SU-DHL-6 (cell line): ENCODE data around the gene COX7B.

Source experiments
- H2AFZ ChIP-seq: fragments of 200-600 bp; sonication (generic); 2 replicates; pipeline ENCODE4 v1.6.1; 2014; ENCODE audit warnings: low read depth, mild to moderate bottlenecking, moderate library complexity, mixed read lengths, antibody characterized with exemption, low read length; ENCODE audit not compliant: severe bottlenecking
- H3F3A ChIP-seq: fragments of 200-600 bp; shearing (Covaris generic); 2 replicates; pipeline ENCODE4 v1.6.0; 2016; ENCODE audit warnings: antibody characterized with exemption, mild to moderate bottlenecking; ENCODE audit not compliant: insufficient read depth
- H3K27ac ChIP-seq: fragments of 200-600 bp; sonication (generic); 2 replicates; pipeline ENCODE4 v1.5.1; 2016; ENCODE audit warnings: low read depth, mild to moderate bottlenecking, low read length, moderate library complexity, mixed read lengths
- H3K27me3 ChIP-seq: fragments of 200-600 bp; sonication (generic), shearing (Covaris generic); 2 replicates; pipeline ENCODE4 v1.6.0; 2014; ENCODE audit warnings: mild to moderate bottlenecking, low read length
- H3K36me3 ChIP-seq: fragments of 200-600 bp; sonication (generic); 2 replicates; pipeline ENCODE4 v1.6.1; 2014; ENCODE audit warnings: mild to moderate bottlenecking, low read length, mixed read lengths
- H3K4me2 ChIP-seq: fragments of 300-600, 200-600 bp; shearing (Covaris generic), sonication (generic); 2 replicates; pipeline ENCODE4 v1.6.0; 2014; ENCODE audit warnings: low read length, low read depth, mild to moderate bottlenecking; ENCODE audit not compliant: poor library complexity, severe bottlenecking
- H3K4me3 ChIP-seq: fragments of 200-600 bp; sonication (generic); 2 replicates; pipeline ENCODE4 v1.5.1; 2014; ENCODE audit warnings: antibody characterized with exemption, low read length, mild to moderate bottlenecking, mixed read lengths; ENCODE audit not compliant: insufficient read depth, poor library complexity, severe bottlenecking
- H3K79me2 ChIP-seq: fragments of 200-600 bp; sonication (generic); 2 replicates; pipeline ENCODE4 v1.6.1; 2014; ENCODE audit warnings: mild to moderate bottlenecking, low read length, moderate library complexity; ENCODE audit not compliant: insufficient read depth
- H3K9ac ChIP-seq: fragments of 200-600 bp; sonication (generic); 2 replicates; pipeline ENCODE4 v1.7.0; 2014; ENCODE audit warnings: mild to moderate bottlenecking, low read length
- H3K9me2 ChIP-seq: fragments of 200-600 bp; sonication (generic); replicated peaks from 2 replicates; pipeline ENCODE4 v1.6.1; 2014; ENCODE audit warnings: low read length; ENCODE audit not compliant: insufficient read depth
- H3K9me3 ChIP-seq: fragments of 200-600 bp; sonication (generic); 2 replicates; pipeline ENCODE4 v1.6.1; 2014; ENCODE audit warnings: low read length, mixed read lengths; ENCODE audit not compliant: insufficient read depth
- H4K20me1 ChIP-seq: fragments of 200-600 bp; sonication (generic); 2 replicates; pipeline ENCODE4 v1.6.1; 2014; ENCODE audit warnings: low read depth, mild to moderate bottlenecking, antibody characterized with exemption, low read length, moderate library complexity, mixed read lengths
- EZH2phosphoT487 ChIP-seq: fragments of 200-600 bp; sonication (generic), shearing (Covaris generic); conservative IDR thresholded peaks from 2 replicates; pipeline ENCODE4 v1.6.1; 2018; ENCODE audit warnings: mild to moderate bottlenecking, antibody characterized with exemption, low read length, moderate library complexity, mixed read lengths
- TF ChIP-seq, protein P1 (sequence below): fragments of 200-600 bp; sonication (generic); IDR thresholded peaks from one replicate; pipeline ENCODE4 v1.5.1; 2017; ENCODE audit warnings: antibody characterized with exemption, mild to moderate bottlenecking, low read length, moderate library complexity; ENCODE audit not compliant: insufficient read depth, poor library complexity, severe bottlenecking

COX7B gene

DNA sequence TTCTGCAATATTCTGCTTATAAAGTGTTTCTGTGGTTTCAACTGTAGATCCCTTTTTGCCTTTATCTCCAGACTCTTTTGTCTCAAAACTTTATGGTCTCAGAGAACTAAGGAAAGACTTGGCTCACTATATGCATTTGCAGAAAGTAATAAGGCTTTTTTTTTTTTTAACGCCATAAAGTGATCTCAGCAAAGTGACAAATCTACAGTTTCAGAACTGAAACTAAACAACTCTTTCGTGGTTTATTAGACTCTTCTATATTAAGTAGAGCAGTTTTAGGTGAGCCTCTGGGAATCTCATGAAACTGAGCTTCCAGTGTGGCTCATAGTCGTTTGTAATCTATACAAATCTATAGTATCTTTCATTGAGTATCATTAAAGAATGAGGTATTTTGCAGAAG lies 26.5 kb downstream of the COX7B start:
- no peaks in the 10 kb centered on the region for H3K79me2 ChIP-seq
- H3K4me3 ChIP-seq = no peak overlapping the region
- no peak for TF ChIP-seq EZH2phosphoT487
- TF ChIP-seq, protein P1, sequence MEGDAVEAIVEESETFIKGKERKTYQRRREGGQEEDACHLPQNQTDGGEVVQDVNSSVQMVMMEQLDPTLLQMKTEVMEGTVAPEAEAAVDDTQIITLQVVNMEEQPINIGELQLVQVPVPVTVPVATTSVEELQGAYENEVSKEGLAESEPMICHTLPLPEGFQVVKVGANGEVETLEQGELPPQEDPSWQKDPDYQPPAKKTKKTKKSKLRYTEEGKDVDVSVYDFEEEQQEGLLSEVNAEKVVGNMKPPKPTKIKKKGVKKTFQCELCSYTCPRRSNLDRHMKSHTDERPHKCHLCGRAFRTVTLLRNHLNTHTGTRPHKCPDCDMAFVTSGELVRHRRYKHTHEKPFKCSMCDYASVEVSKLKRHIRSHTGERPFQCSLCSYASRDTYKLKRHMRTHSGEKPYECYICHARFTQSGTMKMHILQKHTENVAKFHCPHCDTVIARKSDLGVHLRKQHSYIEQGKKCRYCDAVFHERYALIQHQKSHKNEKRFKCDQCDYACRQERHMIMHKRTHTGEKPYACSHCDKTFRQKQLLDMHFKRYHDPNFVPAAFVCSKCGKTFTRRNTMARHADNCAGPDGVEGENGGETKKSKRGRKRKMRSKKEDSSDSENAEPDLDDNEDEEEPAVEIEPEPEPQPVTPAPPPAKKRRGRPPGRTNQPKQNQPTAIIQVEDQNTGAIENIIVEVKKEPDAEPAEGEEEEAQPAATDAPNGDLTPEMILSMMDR = no peak
- H2AFZ ChIP-seq = no peak overlapping the region
- H3K9me3 ChIP-seq = no peaks in the 10 kb centered on the region
- no peaks in the 10 kb centered on the region for H3F3A ChIP-seq
- H4K20me1 ChIP-seq = no peaks in the 10 kb centered on the region
- H3K9me2 ChIP-seq = no peaks in the 10 kb centered on the region
- no peak overlapping the region for H3K27ac ChIP-seq
- H3K36me3 ChIP-seq = no peaks in the 10 kb centered on the region
- no peak overlapping the region for H3K9ac ChIP-seq
- peak overlapping the region; percentile 31 for H3K4me2 ChIP-seq
- H3K27me3 ChIP-seq = no peaks in the 10 kb centered on the region

DNA sequence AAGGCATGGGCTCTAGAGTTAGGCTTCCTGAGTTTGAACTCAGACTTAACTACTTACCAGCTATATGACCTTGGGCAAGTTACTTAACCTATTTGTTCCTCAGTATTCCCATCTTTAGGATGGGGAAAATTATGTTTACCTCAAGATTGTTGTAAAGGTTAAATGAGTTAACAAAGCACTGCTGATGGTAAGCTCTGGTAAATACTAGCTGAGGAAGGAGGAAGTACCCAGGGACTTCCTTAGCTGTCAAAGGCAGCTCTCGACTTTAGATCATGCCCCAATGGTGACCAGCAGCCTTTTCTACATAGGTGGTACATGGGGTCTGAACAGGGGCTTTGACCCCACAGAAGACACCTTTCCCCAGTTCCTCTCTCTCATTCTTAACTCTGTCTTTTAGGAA lies 31.3 kb downstream of the COX7B start:
- no peak overlapping the region for H2AFZ ChIP-seq
- H3K9ac ChIP-seq = no peak overlapping the region
- H3K4me2 ChIP-seq = no peak overlapping the region
- H3K36me3 ChIP-seq = no peaks in the 10 kb centered on the region
- H3K9me3 ChIP-seq = no peaks in the 10 kb centered on the region
- no peaks in the 10 kb centered on the region for H3F3A ChIP-seq
- H3K9me2 ChIP-seq = no peaks in the 10 kb centered on the region
- H3K27ac ChIP-seq = no peak overlapping the region
- H3K79me2 ChIP-seq = no peaks in the 10 kb centered on the region
- H4K20me1 ChIP-seq = no peaks in the 10 kb centered on the region
- no peak overlapping the region for H3K4me3 ChIP-seq
- no peaks in the 10 kb centered on the region for H3K27me3 ChIP-seq
- TF ChIP-seq, protein P1 = no peak
- no peak for TF ChIP-seq EZH2phosphoT487

DNA sequence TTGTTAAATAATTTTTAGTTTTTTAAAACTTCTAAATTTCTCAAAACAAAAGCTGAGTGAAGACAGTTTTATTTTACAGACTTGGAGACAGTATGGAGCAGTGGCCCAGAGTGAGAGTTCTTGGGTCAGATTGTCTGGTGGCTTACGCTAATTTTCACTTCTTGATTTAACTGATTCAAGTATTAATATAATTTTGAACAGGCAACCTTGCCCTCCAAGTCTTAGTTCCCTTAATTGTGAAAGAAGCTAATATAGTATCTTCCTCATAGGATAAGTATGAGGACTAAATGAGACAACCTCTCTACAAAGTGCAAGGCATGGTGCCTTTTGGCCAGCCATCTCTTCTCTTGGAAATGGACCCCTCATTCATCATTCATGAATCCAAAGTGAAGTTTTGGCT lies 36.6 kb downstream of the COX7B start:
- Histone ChIP-seq H3K9me2 (no peaks in the 10 kb centered on the region), H4K20me1 (no peaks in the 10 kb centered on the region), H3K36me3 (no peaks in the 10 kb centered on the region), H3F3A (no peaks in the 10 kb centered on the region; the same call in 1 of the 2 replicates), H3K27ac (no peak overlapping the region), H3K4me3 (no peak overlapping the region), H3K27me3 (no peaks in the 10 kb centered on the region), H3K4me2 (no peak overlapping the region), H3K79me2 (no peaks in the 10 kb centered on the region), H3K9ac (no peak overlapping the region), H3K9me3 (no peaks in the 10 kb centered on the region), H2AFZ (no peak overlapping the region)
- TF ChIP-seq, protein P1 = no peak
- TF ChIP-seq EZH2phosphoT487 = no peak

DNA sequence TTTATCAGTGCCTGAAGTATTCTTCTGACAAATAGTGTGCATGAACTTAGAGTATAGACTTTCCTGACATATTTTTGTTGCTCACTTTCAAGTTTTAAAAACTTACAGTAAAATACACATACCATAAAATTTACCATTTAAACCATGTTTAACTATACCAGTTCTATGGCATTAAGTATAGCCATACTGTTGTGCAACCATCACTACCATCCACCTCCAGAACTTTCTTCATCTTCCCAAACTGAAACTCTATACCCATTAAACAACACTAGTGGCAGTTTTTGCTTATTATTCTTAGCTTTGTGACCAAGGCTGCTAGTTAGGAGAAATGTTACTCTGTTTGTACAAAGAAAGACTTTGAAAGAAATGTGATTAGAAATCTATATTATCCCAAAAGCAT lies 37.0 kb downstream of the COX7B start:
- TF ChIP-seq, protein P1 = no peak
- TF ChIP-seq EZH2phosphoT487 = no peak
- Histone ChIP-seq H3K36me3 (no peaks in the 10 kb centered on the region), H3K9ac (no peak overlapping the region), H3K27me3 (no peaks in the 10 kb centered on the region), H3K27ac (no peak overlapping the region), H3K4me3 (no peak overlapping the region), H3K4me2 (no peak overlapping the region), H4K20me1 (no peaks in the 10 kb centered on the region), H3K9me3 (no peaks in the 10 kb centered on the region), H3K79me2 (no peaks in the 10 kb centered on the region), H3K9me2 (no peaks in the 10 kb centered on the region), H2AFZ (no peak overlapping the region), H3F3A (no peaks in the 10 kb centered on the region; the same call in 1 of the 2 replicates)
